Gastrocnemius medialis (tissue), 4 donors: ENCODE results near the gene RNF212B. TPM values are rescaled to one million over a fixed set of nuclear protein-coding genes. Genes with fewer than 3 reads are reported as not detected.

Experiments used
- ATAC-seq, 2 donors: fragments of 150-250 bp; one replicate each; pipeline ENCODE4 v1.9.1; 2016
- DNase-seq, 2 donors: peaks; one replicate each; pipeline ENCODE4 v3.0.0-alpha.2; 2019
- H3K27ac ChIP-seq, 4 donors: fragments of 200-600 bp; sonication (generic); 1 replicate in 1 of 4; 2 replicates in 3 of 4; pipeline ENCODE4 v1.5.1; 2016 to 2018; ENCODE audit warnings: mild to moderate bottlenecking in 2 of 4, moderate library complexity in 1 of 4
- H3K27me3 ChIP-seq, 3 donors: fragments of 200-600 bp; sonication (generic) in 2 of 3; 1 replicate in 1 of 3; 2 replicates in 2 of 3; pipeline versions ENCODE4 v1.5.1 to v1.6.0; 2016 to 2019; ENCODE audit warnings: mild to moderate bottlenecking in 1 of 3, moderate library complexity in 1 of 3
- H3K36me3 ChIP-seq, 2 donors: fragments of 200-600 bp; sonication (generic) in 1 of 2; one replicate each; pipeline ENCODE4 v1.5.1; 2017 to 2018
- H3K4me1 ChIP-seq, 2 donors: fragments of 200-600 bp; sonication (generic) in 1 of 2; one replicate each; pipeline ENCODE4 v1.5.1; 2016 to 2017; ENCODE audit warnings: mild to moderate bottlenecking in 2 of 2
- H3K4me3 ChIP-seq, 4 donors: fragments of 200-600 bp; sonication (generic) in 3 of 4; 1 replicate in 1 of 4; 2 replicates in 3 of 4; pipeline ENCODE4 v1.5.1; 2016 to 2019; ENCODE audit warnings: mild to moderate bottlenecking in 2 of 4
- H3K9me3 ChIP-seq, 3 donors: fragments of 200-600 bp; sonication (generic) in 2 of 3; 1 replicate in 1 of 3; 2 replicates in 2 of 3; pipeline ENCODE4 v1.5.1; 2016 to 2019
- POLR2A ChIP-seq, 2 donors: fragments of 450-650 bp; IDR thresholded peaks; one replicate each; pipeline ENCODE4 v1.6.1; 2017; ENCODE audit warnings: antibody characterized with exemption in 2 of 2, mild to moderate bottlenecking in 2 of 2, moderate library complexity in 2 of 2
- in situ Hi-C, 4 donors: fragments of 200-750 bp; cut with MboI; loops; one replicate each; pipeline versions ENCODE4 v1.15.0 to v1.8.0; 2017; ENCODE audit warnings: low sequenced_read_pairs in 4 of 4
- intact Hi-C: fragments of 100-400 bp; cut with DNase I; formaldehyde crosslinking; loops from one replicate; pipeline ENCODE4 v1.15.1; 2023; ENCODE audit warnings: low total_unique reads
- total RNA-seq, 4 donors: library from RNA; depleted of rRNA; stranded (reverse); fragments of >200 nt; gene quantifications; one replicate each; pipeline versions ENCODE4 v1.1.0 to v1.2.3, GENCODE V29; 2016
- TF ChIP-seq, protein P1 (sequence below), 5 experiments: fragments of 450-650 bp in 3 of 5; fragments of 200-600 bp in 2 of 5; sonication (generic) in 2 of 5; IDR thresholded peaks in 4 of 5; conservative IDR thresholded peaks in 1 of 5; 1 replicate in 4 of 5; 2 replicates in 1 of 5; pipeline ENCODE4 v1.5.1; 2016 to 2019; ENCODE audit warnings: antibody characterized with exemption in 5 of 5, mild to moderate bottlenecking in 3 of 5, moderate library complexity in 3 of 5

Gene RNF212B
- total RNA-seq, 4 donors from 2014 or later: not detected

GRCh38 chr14:23301288-23301968, 63.7 kb downstream of the RNF212B start:
- H3K27me3 ChIP-seq: no peaks in the 10 kb centered on the region
- in situ Hi-C loops: loop anchor here in 2 of 4 donors (25.0 kb wide), 3 partner anchors 714 to 1136 kb away; partner anchors contain the start of genes ABHD4 (in 1 of the 2), CBLN3 (in 1 of the 2), DAD1 (in 1 of the 2) and EMC9 (in 1 of the 2)
- intact Hi-C loops: loop anchor here (1.0 to 10.0 kb wide), 7 partner anchors 15 to 814 kb away; partner anchors contain the start of genes ABHD4, ACIN1, C14orf119 and HOMEZ
- peak; percentile 97 to 98 for DNase-seq
- peak overlapping the region; percentile 72 to 87 (median 82) for H3K4me3 ChIP-seq
- no peaks in the 10 kb centered on the region for H3K9me3 ChIP-seq
- TF ChIP-seq POLR2A (IDR thresholded peaks at IDR 0.05): peak; percentile 84 to 88
- TF ChIP-seq, protein P1, sequence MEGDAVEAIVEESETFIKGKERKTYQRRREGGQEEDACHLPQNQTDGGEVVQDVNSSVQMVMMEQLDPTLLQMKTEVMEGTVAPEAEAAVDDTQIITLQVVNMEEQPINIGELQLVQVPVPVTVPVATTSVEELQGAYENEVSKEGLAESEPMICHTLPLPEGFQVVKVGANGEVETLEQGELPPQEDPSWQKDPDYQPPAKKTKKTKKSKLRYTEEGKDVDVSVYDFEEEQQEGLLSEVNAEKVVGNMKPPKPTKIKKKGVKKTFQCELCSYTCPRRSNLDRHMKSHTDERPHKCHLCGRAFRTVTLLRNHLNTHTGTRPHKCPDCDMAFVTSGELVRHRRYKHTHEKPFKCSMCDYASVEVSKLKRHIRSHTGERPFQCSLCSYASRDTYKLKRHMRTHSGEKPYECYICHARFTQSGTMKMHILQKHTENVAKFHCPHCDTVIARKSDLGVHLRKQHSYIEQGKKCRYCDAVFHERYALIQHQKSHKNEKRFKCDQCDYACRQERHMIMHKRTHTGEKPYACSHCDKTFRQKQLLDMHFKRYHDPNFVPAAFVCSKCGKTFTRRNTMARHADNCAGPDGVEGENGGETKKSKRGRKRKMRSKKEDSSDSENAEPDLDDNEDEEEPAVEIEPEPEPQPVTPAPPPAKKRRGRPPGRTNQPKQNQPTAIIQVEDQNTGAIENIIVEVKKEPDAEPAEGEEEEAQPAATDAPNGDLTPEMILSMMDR (IDR thresholded peaks at IDR 0.05 in 4 of 5, conservative IDR thresholded peaks at IDR 0.05 in 1 of 5): peak; percentile 60 to 94 (median 79)
- H3K27ac ChIP-seq: peak overlapping the region; percentile 96 to 99 (median 98)
- peaks cover 30 to 32% of the 10 kb centered on the region in 2 donors for H3K4me1 ChIP-seq
- ATAC-seq: peak; percentile 73 to 78
- H3K36me3 ChIP-seq: peaks cover 0 to 31% of the 10 kb centered on the region in 2 donors

DNA sequence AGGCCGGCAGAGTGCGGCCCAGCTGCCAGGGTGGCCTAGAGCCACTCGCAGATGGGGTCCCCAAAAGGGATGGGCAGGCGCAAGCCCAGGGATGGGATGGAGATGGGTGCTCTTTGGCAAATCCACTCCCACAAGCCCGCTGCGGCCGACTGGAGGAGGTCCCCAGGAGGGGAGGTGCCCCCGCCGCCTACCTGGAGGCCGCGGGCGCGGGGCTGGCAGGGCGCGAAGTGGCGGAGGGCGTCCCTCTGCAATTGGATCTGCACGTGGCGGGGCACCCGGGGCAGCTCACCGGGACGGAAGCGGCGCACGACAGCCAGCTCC, 64.2 kb downstream of the RNF212B start:
- Histone ChIP-seq H3K9me3 (no peaks in the 10 kb centered on the region), H3K27ac (peak overlapping the region; percentile 96 to 99 (median 98)), H3K4me3 (peak overlapping the region; percentile 66 to 87 (median 82)), H3K36me3 (peaks cover 0 to 26% of the 10 kb centered on the region in 2 donors), H3K27me3 (no peaks in the 10 kb centered on the region), H3K4me1 (peaks cover 30 to 32% of the 10 kb centered on the region in 2 donors)
- ATAC-seq (peak; percentile 23 to 28), DNase-seq (no peak)
- TF ChIP-seq, protein P1 (IDR thresholded peaks at IDR 0.05 in 4 of 5, conservative IDR thresholded peaks at IDR 0.05 in 1 of 5): no peak
- peak; percentile 79 to 94 for TF ChIP-seq POLR2A (IDR thresholded peaks at IDR 0.05)
- in situ Hi-C loops: loop anchor here in 2 of 4 donors (25.0 kb wide), 3 partner anchors 715 to 1135 kb away; partner anchors contain the start of genes ABHD4 (in 1 of the 2), CBLN3 (in 1 of the 2), DAD1 (in 1 of the 2) and EMC9 (in 1 of the 2)
- intact Hi-C loops: loop anchor here (1.0 to 10.0 kb wide), 7 partner anchors 16 to 813 kb away; partner anchors contain the start of genes ABHD4, ACIN1, C14orf119 and HOMEZ

DNA sequence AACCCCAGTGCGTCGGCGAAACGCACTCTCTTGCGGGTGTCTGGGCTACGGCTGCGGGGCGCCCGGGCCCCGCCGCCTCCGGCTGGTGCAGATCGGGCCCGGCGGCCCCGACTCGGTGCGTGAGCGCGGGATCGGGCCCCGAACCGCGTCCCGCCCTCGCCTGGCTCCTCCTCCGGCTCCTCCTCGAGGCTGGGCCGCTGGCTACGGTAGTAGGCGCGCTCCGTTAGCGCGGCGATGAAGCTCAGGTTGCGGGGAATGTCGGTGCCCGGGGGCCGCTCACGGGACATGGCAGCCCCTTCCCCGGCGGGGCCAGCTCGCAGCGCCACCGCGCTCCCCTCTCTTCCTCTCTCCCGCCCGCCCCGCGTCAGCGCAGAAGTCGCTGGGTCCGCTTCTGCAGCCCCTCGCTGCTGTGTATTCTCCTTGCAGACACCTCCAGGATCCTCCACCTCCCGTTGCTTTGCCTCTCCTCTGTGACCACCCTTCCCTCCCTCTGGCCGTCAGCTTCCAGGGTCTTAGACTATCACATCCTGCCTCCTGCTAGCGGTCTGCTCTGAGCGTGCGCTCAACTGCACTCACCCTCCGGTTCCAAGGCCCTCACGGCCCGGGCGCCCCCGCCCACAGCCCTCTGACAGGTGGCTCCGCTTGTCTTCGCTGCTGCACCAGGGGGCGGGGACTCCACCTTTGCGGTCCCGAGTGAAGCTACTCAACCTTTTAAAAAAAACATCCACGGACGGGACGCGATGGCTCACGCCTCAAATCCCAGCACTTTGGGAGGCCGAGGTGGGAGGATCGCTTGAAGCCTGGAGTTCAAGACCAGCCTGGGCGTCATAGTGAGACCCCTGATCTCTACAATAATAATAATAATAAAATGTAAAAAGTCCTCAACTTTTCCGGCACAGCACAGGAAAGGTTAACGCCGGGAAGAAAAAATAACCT, 64.8 kb downstream of the RNF212B start, which contains the start of gene PPP1R3E:
Gene PPP1R3E, minus strand, starts transcription at position 570 of the 936 bp plus-strand sequence. Its CDS starts 283 bp downstream, at position 287.
- Histone ChIP-seq H3K4me1 (peaks cover 35 to 36% of the 10 kb centered on the region in 2 donors), H3K9me3 (no peaks in the 10 kb centered on the region), H3K27ac (peak within 1 kb of the TSS; percentile 96 to 99 (median 98)), H3K27me3 (no peaks in the 10 kb centered on the region), H3K36me3 (peaks cover 0 to 21% of the 10 kb centered on the region in 2 donors), H3K4me3 (peak within 1 kb of the TSS; percentile 66 to 87 (median 82))
- in situ Hi-C loops (loop anchor here in 2 of 4 donors (25.0 kb wide), 3 partner anchors 715 to 1135 kb away; partner anchors contain the start of genes ABHD4 (in 1 of the 2), CBLN3 (in 1 of the 2), DAD1 (in 1 of the 2) and EMC9 (in 1 of the 2)), intact Hi-C loops (loop anchor here (5.0 to 10.0 kb wide), 2 partner anchors 375 to 708 kb away; partner anchors contain the start of genes ABHD4 and PRMT5)
- peak; percentile 78 to 89 for TF ChIP-seq POLR2A (IDR thresholded peaks at IDR 0.05)
- TF ChIP-seq, protein P1 (IDR thresholded peaks at IDR 0.05 in 4 of 5, conservative IDR thresholded peaks at IDR 0.05 in 1 of 5): peak in 1 of 5 experiments; percentile 12
- ATAC-seq (peak; percentile 42 to 43), DNase-seq (peak; percentile 50 to 86)
